ENCODE results near the gene HELZ.
A peak's percentile ranks its signal among the peaks of the same experiment; 100 is the strongest.
"Not testable (repeated sequence)": the region's sequence is repeated elsewhere in the genome, so short reads cannot be mapped to it uniquely, and the experiment has no call there.

Gene HELZ

DNA sequence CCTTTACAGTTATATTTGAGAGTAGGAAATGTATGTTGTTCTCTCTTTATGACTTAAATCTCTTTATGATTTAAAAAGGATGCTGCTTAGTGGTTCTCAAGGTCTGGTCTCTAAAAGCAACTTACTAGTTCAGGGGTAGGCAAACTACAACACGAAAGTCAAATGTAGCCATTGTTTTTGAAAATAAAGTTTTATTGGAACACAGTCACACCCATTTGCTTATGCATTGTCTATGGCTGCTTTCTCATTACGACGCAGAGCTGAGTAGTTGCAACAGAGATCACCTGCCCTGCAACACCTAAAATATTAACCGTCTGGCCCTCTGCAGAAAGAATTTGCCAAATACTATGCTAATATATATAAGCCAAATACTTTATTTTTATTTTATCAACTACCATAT lies 58.2 kb downstream of the HELZ start:
- no peak for DNase-seq (ENCODE audit: low spot score)

DNA sequence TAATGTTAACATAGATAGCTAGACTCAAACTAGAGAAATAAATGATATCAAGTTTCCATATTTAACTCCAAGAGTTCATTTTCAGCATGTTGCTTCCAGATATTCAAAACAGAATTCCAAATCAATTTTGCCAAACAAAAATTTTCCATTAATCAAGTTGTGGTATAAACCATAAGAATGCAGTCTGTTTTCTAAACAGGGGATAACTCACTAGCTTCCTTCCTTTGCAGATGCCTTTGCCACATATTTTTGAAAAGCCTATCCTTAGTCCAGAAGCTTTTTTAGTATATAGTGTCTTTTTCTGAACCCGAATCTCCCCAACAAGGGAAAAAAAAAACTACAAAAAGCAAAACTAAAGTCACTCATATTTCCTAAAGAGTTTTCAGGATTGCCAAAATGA lies 61.5 kb downstream of the HELZ start:
- DNase-seq (ENCODE audit: low spot score): no peak

DNA sequence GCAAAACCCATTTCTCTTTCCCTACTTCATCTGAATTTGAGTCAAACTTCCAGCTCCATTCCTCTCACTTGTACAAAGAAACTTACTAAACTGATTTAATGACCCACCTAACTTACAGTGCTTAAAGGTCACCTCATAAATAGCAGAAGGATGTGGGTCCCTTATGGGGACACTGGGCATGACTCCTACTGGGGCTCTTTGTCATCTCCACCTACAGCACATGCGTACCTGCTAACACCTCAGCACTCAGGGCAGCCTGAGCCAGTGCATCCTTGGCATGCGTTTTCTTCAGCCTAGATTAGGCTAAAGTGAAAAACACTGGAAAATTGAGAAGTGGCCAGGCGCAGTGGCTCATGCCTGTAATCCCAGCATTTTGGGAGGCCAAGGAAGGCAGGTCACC lies 63.2 kb downstream of the HELZ start:
- no peak for DNase-seq (ENCODE audit: low spot score)

DNA sequence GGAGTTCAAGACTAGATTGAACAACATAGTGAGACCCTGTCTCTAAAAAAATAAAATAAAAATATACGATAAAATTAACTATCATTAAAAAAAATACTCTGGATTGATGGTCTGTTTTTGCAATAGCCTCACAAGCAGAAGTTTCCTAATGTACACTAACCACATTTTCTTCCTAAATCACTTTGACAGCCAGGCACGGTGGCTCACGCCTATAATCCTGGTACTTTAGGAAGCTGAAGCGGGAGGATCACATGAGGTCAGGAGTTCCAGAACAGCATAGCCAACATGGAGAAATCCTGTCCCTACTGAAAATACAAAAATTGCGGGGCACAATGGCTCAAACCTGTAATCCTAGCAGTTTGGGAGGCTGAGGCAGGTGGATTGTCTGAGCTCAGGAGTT lies 64.7 kb downstream of the HELZ start:
- no peak for DNase-seq (ENCODE audit: low spot score)

DNA sequence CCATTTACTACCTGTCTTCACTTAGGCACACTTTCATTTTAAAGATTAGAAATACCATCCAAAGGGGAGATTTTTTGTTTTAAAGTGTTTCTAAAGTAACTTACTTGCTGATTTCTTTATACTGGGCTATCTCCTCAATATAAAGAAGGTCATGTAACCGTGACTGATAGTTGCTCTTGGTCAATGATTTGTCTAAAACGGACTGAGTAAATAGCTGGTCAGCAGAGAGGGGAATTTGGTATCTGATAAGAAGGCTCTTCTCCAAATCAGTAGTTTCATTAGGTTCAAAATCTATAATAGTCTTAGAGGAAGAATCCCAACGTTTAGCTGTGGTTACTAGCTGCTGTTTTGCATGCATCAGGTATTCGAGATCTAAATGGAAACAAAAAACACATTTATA lies 66.4 kb downstream of the HELZ start:
- DNase-seq (ENCODE audit: low spot score): no peak

DNA sequence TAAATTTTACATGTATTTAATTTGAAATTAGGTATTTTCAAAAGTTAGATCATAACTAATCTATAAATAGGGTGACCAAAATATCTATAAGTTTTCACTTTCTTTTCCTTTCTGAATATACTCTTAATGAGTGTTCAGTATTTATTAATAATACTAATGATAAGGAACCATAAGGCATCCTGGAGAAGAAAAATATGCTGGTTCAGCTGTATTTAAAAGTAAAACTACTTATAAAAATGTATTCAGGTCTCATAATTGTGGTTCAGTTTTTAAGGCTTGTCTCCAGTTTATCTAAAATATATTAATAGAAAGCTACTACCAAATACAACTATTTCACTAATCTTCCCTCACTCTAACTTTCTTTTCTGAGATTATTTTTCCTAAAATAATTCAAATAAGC lies 67.3 kb downstream of the HELZ start:
- DNase-seq (ENCODE audit: low spot score): no peak

DNA sequence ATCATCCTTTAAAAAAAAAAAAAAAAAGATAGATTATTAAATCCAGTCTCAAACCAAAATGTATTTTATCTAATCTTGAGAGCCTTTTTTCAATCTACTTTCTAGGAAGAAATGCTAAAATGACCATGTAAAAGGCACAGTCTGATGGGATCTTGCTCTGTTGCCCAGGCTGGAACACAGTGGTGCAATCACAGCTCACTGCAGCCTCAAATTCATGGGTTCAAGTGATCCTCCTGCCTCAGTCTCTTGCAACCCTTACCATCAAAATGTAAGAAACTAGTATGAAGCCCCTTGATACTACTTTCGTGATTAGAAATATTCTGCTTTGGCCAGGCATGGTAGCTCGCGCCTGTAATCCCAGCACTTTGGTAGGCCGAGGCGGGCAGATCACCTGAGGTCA lies 70.8 kb downstream of the HELZ start:
- no peak for DNase-seq (ENCODE audit: low spot score)

DNA sequence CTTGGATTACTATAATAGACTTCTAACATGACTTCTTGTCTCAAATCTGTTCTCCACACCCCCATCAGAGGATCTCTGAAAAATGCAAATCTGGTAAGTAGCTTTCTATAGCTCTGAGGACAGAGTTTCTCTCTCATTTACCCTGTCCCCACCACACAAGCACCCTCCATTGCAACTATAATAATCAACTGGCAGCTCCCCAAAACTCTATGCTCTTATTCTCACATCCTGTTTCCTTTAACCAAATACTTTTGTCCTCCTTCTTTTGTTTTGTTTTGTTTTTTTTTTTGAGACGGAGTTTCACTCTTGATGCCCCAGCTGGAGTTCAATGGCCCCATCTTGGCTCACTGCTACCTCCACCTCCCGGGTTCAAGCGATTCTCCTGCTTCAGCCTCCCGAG lies 73.4 kb downstream of the HELZ start:
- no peak for DNase-seq (ENCODE audit: low spot score)

DNA sequence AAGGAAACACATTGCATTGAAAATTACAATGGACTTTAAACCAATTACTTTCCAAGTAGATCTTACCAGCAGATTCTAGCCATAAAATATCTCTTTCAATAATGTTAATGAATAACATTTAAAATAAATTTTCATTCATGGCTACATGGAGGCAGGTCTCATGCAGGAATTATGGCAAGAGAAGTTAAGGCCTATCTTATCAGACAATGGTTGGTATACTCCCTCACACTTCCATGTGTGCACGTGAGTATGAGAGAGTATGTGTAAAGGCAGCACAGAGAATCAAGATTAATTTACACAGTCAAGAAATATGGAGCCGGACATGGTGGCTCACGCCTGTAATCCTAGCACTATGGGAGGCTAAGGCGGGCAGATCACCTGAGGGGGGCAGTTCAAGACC lies 76.5 kb downstream of the HELZ start:
- DNase-seq (ENCODE audit: low spot score): no peak

DNA sequence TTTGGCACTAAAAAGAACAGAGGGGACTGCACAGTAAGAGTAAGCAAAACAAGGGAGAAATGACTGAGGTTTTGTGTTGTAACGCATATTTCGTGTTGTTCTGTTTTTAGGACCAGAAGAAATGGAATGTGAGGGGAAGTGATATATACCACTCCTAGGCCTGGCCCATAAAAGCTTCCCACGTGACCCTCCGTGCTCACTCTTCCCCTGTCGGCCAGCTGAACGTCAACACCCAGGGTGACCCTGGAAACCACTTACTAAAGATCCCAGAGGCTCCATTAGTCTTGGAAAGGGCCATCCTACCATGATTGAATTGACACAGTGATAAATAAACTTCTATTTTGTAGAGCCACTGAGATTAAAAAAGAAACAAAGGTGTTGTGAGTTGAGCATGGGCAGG lies 79.8 kb downstream of the HELZ start:
- DNase-seq (ENCODE audit: low spot score): peak; percentile 14

DNA sequence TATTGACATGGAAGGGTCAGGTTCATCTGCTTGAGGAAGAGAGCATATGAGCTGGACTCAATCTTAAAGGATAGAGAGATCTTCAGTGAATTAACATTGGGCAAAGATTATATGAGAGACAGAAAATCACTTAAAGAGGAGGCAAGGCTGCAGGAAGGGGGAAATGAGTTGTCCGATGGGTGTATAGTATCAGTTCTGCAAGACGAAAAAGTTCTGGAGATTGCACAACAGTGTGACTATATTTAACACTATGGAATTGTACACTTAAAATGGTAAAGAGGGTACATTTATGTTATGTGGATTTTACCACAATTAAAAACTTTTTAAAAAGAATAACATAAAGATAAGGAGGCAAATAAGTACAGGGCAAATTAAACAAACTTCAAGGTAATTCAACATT lies 80.7 kb downstream of the HELZ start:
- DNase-seq (ENCODE audit: low spot score): no peak

DNA sequence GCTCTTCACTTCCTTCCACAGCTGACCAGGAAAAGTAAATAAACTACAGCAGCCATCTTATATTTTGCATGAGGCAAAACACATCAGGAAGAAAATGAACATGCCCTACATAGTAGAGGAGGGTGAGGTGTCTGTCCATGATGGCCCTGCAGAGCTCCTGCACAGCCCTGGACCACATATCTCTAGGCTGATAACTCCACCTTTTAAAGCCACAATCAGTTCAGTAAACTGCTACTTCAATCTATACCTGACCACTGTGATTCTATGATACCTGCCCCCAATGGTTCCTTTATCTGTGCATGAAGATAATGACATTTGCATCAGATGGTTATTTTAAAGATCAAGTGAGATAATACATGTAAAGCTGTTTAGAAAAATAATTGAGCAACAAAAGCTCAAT lies 82.2 kb downstream of the HELZ start:
- DNase-seq (ENCODE audit: low spot score): no peak

DNA sequence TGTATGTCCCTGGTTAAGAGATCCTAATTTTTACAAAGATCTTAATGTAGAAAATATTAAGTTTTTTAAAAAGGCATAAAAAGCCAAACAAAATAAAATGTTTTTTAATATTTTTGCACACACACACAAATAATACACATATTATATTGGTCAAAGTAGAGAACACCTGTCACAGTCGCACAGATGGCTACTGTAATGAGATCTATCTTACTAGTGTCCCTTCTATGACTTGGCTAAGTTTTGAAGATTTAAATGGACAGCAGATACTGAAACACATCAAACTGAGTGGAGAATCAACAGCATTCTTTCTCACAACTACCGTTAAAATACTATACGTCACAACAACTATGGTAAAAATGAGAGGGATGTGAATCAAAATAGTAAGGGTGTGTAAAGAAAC lies 83.4 kb downstream of the HELZ start:
- DNase-seq (ENCODE audit: low spot score): no peak

DNA sequence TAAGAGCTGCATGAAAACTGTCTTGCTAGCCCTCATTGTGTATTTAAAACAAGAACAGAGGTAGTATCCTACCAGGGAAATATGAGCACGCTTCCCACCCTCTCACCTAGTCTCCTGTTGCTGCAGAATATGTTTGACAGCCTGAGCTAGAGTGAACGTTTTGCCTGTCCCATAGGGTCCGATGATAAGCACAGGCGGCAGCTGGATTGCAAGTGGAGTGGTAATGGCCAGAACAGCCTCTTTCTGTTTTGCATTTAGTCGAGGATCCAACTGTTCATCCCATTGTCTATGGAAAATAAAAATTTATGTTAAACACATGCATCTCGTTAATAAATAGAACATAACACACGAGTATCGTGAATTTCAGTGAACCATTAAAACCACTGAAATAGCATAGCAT lies 84.2 kb downstream of the HELZ start:
- no peak for DNase-seq (ENCODE audit: low spot score)

DNA sequence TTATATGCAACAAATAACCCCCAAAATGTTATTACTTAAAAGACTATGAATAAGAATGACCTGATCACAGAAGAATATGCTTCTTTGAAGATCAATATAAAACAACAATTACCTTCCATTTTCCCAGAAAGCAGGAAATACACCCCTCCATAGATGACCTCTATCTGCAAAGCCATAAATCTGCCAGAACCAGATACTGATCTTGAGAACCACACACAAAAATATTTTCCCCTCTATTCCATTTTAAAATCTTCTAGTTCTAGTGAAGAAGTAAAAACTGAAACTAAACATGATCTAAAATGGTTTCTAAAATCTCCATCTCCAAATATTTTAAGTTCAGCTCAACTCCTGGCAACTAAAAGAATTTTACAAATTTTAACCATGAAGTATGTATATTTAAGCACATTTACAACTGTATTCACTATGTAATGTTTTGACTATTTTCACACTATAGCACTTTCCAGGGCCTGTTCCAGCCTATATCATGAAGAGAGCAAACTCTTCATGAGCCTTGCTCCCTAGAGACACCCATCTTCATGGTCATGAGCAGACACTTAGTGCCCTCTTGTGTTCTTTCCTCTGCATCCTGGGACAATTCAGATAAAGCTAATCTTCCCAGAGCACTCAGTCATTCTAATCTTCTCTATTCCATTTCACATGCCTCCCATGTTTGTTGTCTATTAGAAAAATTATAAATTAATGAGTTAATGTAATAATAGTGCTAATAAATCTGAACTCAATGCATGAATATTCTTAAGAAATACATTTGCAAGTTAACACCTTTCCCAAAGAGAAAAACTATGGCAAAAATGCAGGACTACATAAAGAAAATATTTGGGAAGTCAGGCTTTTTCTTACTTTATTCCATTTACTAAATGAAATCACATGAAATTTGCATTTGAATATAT lies 87.0 kb downstream of the HELZ start:
- peak; percentile 12 for DNase-seq (ENCODE audit: low spot score)

DNA sequence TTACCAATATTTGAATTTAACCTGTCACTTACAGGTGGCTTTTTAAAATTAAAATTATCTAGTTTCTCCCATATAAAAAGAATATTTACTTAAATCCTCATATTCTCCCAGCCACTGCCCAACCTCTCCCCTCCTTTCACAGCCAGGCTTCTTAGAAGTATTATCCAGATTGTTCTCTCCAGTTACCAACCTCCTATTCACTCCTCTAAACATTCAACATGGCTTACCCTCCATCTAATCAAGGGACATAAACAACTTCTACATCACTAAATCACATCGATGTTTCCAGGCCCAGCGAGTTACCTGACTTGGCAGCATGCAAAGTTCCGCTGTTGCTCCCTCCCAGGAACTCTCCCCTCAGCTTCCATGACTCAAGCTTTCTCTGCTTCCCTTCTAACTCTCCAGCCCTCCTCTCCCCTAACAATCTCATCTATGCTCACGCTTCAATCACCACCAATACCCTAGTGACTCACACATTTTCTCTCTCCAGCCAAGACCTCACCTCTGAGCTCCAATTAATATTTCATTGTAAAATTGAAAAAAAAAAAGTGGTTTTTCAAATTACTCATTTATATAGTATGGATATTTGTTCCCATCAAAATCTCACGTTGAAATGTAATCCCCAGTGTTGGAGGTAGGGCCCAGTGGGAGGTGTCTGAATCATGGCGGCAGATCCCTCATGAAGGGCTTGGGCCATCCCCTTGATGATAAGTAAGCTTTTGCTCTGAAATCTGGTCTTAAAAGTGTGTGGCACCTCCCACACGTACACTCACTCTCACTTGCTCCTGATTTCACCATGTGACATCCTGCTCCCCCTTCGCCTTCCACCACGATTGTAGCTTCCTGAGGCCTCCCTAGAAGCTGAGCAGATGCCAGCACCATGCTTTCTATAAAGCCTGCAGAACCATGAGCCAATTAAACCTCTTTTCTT lies 88.5 kb downstream of the HELZ start:
- no peak for DNase-seq (ENCODE audit: low spot score)

DNA sequence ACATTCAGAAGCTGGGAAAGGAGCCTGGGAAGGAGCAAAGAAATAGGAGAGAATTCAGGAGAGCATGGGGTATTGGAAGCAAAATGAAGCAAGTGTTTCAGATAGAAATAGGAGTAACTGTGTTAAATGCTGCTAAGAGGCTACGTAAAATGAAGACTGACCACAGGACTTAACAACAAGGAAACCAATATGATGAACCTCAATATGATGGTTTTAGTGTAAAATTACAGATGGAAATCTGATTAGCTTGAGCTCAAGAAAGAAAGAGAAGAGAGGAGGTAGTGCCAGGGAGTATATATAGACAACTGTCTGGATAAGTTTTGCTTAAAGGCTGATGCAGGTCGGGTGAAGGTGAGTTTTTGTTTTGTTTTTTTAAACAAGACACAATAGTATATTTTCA lies 92.2 kb downstream of the HELZ start:
- DNase-seq (ENCODE audit: low spot score): no peak

DNA sequence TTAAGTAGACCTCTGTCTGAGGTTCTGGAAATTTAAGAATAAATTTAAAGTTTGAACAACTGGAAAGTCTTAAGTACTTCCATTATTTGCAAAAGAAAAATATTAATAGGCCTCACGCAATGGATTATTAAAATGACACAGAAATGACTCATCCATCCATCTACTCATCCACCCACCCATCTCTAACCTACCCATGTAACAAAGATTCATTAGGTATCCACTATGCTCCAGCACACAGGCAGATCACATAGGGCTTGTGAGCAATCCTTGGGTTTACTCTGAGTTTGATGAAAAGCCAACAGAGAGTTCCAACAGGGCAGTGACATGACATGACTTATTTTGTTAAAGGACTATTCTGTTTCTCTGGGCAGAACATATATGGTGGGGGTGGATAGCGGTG lies 93.3 kb downstream of the HELZ start:
- DNase-seq (ENCODE audit: low spot score): peak; percentile 50

DNA sequence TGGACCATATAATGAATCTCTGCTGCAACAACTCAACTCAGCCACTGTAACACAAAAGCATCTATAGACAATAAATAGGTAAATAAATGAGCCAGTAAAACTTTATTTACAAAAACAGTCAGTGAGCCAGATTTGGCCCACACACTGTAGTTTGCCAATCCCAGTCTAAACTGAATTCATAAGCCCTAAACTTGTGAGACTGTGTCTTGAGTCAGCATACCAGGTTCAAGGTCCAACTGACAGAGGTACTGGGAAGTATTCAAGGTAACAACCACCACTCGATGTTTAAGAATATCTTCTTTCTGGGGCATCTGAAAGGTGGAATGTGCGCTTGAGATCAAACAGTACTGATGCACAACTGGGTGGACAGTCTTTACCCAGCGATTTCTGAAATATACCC lies 94.2 kb downstream of the HELZ start:
- DNase-seq (ENCODE audit: low spot score): no peak

DNA sequence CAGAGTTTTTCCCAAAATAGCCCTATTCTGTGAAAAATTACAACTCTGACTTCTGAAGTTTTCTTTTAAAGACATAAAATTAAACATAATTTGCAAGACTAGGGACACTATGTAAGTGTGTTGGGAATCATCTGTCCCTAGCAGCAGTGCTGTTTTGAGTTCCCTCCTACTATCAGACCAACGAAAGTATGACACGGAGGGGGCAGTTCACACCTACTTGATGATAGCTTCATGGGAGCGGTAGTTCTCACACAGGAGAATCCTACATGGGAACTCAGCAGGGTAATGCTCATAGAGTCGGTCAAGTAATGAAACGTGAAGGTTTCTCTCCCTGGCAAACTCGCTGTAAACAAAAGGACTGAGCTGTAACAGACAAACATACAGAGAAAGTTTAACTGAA lies 96.6 kb downstream of the HELZ start:
- DNase-seq (ENCODE audit: low spot score): no peak

DNA sequence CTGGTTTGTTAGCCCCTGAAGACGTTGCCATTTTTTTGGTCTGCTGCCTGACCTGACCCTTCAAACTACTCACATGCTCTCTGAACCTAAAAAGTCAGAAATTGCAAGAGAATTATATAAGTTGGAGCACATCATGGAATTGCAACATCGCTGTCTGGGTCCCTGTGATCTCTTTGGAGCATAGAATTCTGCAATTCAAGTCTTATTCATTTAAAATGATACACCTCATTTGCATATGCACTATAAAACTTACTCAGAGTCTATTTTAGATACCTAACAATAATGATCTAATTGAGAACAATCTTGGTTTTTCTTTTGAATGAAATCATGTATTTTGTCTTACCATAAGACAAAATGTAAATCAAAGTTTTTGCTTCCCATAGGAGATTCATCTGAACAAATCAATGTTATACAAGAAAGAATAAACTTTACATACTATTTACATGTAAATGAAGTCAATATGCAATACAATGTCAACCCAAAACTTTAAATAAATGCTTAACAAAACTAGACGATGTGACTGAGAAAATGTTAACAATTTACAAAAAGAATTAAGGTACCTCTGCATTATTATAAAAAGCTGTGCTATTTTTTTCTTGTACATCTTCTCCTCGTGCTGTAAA lies 99.7 kb downstream of the HELZ start:
- no peak for DNase-seq (ENCODE audit: low spot score)

DNA sequence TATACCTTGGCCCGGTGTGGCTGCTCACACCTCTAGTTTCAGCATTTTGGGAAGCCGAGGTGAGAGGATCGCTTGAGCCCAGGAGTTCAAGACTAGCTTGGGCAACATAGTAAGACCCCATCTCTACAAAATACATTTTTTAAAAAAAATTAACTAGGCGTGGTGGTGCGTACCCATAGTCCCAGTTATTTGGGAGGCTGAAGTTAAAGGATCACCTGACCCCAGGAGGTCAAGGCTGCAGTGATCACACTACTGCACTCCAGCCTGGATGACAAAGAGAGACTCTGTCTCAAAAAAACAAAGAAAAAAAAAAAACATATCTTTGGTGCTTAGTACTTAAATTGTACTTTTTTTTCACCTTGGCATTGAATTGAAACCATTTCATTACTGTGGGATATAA lies 101.7 kb downstream of the HELZ start:
- DNase-seq (ENCODE audit: low spot score): no peak

DNA sequence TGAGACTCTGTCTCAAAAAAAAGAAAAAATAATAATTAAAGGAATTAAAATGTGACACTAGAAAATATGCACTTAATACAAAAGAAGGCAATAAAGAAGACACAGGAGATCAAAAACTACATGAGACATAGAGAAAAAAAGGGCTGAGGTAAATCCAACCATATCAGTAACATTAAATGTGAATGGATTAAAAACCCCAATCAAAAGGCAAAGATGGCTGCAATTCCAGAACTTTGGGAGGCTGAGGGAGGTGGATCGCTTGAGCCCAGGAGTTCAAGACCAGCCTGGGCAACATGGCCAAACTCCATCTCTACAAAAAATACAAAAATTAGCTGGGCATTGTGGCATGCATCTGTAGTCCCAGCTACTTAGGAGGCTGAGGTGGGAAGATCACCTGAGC lies 103.0 kb downstream of the HELZ start:
- DNase-seq (ENCODE audit: low spot score): not testable (repeated sequence)

Measured in hepatic stellate cell (primary cell).